NCI-H2029 (cell line): ENCODE data around the gene TSPAN9.

ENCODE experiments used
- DNase-seq: peaks from one replicate; lab custom pipeline; 2025; lab: John Stamatoyannopoulos, UW

Gene TSPAN9

GRCh38 chr12:3250034-3250433 is 172.9 kb downstream of the TSPAN9 start:
- no peak for DNase-seq

DNA sequence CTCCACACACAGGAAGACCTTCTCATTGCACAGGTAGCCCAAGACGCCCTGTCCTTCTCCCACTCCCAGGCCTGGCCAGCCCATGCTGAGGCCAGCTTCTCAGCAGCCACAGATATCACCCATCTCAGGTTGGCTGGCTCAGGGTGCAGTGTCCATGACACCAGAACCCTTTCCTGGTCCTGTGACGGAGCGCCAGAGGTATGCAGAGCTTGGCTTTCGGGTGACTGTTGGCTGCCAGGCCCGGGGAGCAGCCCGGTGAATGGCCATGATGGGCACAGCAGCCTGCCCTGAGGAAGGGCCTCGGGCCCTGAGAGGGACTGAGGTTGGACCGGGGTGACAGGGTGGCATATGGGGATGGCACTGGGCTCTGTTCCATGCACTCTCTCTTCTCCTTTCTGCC is 173.4 kb downstream of the TSPAN9 start:
- no peak for DNase-seq

DNA sequence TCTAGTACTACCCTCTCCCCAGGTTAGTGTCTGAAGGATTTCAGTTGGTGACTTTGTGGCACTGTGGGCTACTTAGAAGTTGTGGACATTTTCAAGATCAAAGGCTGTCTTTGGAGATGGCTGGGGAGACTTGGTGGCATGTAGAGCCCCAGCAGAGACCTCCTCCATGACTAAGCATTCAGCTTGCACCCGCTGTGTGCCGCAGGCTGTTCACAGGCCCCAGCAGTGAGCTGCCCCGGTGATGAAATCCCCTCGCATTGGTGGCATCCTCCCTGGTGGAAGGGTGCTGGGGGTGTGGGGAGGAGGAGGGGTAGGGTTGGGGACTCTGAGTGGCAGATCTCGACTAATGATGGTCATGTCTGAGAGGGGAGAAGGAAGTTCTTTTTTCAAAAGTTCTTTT is 173.9 kb downstream of the TSPAN9 start:
- DNase-seq: no peak

DNA sequence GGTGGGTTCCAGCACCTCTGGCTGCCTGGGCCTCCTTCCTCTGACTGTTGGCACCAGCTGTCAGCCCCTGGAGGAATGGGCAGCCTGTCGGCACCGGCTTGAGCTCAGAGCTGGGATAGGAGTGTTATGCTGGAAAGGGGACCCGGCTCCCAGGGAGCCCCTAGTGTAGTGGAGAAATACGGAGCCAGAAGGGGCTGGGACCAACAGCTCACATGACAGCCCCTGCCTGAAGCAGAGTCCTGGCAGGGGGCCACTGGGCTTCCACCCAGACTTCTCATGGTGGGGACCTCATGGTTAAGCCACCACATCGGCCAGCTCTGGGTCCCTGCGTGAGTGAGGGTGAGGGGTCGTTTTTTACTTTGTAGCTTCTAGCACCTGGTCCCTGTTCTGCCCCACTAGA is 174.5 kb downstream of the TSPAN9 start:
- no peak for DNase-seq

DNA sequence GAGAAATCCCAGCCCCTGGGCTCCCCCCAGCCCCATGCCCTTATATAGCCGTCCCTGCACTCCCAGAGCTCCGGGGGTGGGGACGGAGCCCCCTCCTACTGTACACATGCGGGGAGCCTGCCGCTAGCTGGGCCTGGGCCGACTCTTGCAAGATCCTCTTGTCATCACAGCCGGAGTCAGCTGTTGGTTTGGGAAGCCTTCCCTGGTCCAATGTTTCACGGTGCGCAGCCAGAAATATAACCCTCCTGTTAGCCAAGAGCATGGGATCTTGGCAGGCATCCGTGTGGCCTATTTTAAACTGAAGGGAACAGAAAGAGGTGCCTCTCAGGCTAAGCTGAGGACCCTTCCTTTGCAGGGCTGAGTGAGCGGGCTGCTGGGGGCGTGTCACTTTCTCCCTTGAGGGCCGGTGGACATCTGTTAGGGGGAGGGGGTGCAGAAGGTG is 175.3 kb downstream of the TSPAN9 start:
- no peak for DNase-seq

DNA sequence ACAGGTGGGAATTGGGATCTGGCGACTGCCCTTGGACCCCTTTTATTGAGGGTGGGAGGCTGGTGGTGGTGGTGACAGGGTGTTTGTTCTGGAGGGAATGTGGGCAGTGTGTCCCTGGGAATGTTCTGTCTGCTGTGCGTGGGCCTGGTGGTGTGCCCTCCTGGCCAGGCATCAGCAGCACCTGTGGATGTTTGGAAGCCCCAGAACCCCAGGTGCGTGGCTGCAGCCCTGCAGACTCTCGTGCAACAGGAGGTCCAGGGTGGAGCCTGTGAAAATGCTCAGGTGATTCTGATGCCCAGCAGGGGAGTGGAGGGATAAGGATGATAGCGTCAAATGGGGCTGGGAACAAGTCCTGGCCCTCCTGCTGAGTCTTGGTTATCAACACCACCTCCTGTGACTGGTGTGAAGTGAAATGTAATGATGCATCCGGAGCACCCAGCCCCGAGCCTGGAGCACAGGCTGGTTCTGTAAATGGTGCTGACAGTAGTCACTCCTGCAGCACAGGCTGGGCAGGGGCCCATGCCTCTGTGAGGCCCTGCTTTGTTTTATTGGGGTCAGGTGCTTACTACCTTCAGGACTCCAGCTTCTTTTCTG is 176.6 kb downstream of the TSPAN9 start:
- DNase-seq: no peak

GRCh38 chr12:3255057-3255456 is 177.9 kb downstream of the TSPAN9 start:
- DNase-seq: no peak

GRCh38 chr12:3256103-3256631 is 179.0 kb downstream of the TSPAN9 start:
- no peak for DNase-seq

DNA sequence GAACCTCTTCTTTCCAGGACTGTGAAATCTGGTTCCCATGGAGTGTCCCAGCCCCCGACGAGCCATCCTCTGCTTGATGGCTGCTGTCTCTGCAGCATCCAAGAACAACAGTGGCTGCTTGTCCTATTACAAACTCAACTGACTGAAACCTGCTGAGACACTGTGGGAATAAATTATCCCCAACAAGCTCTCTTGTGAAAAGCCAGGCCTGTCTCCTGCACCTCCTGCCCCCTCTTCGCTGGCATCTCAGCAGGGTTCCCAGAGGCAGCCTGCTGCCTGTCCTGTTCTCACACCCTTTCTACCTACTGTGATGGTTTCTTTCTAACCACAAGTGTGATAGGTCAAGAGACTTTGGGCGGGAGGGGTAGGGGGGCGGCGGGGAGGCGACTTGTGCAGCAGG is 180.2 kb downstream of the TSPAN9 start:
- no peak for DNase-seq

GRCh38 chr12:3259973-3260372 is 182.8 kb downstream of the TSPAN9 start:
- no peak for DNase-seq

GRCh38 chr12:3261782-3262359 is 184.7 kb downstream of the TSPAN9 start:
- DNase-seq: no peak

DNA sequence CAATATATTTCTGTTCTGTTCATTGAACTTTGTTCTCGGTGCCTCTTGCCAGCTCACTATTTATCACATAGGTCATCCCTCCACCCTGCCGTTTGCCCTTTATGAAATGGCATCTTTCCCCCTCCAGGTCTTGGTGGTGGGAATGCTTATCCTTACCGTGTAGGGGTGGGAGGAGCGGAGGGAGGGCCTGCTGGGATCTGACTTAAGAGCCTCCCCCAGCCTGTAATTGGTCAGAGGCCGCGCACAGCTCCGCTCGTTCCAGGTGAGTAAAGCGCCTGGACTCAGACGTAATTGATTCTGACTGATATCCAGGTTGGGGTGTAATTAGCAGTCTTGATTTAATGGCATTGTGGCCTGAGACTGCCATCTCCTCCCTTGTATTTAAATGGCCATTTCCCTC is 185.3 kb downstream of the TSPAN9 start:
- no peak for DNase-seq

- DNase-seq: no peak
These were observed 186.1 kb downstream of the TSPAN9 start for GRCh38 chr12:3263282-3263681.

DNA sequence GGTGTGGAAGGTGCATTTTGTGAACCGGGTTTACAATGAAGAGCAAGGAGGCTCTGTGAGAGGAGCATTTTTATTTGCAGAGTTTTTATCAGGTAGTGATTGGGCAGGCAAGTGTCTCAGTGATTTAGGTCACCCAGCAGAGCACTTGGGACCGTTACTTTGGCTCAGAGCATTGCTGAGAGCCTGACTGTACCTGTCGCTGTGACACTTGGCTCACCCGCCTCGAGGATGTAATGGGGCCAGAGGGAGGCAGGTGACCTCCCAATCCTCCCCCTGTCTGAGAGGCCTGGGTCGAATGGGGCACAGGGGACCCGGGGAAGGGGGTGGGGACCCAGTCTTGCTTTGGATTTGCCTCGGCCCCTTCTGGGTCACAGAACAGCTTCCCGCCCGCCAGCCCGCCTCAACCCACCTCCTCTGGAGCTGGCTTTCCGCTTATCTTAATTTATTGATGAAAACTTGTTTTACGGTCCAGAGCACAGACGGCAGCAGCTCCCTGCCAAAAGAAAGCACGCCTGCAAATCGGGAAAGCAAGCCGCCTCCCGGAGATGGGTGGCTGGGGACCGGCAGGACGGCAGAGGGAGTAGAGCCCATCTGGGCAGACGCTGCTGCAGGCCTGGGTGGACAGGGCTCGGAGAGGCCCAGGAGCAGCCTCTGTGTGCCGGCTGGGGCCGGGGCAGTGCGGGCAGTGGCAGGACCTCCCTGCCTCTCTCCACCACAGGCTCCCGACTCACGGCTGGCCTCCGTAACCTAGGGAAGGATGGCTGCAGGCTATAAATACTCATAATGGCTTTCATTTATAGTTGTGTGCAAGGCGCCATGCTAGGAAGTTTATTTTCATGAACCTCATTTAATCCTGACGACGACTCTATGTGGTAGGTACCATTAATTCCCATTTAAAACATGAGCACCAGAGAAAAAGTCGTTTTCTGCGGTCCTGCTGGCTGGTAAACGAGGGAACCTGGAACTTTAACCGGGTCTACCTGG is 187.1 kb downstream of the TSPAN9 start:
- DNase-seq: no peak

DNA sequence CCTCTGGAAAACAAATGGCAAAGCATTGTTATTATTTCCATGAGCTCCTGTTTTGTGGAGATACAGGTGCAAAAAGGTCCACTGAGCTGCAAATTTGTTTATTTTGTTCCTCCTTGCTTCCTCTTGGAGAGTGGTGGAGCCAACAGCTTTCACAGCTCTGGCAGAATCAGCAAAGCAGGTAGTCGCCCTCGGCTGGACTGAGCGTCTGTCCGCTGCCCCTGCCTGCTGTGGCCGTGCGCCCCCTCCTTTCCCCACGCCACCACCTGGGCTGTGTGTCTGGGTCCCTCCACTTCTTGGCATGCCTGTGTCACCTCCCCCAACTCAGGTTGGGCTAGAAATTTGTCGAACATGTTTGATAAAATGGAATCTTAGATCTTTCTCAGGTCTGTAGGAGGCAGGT is 188.2 kb downstream of the TSPAN9 start:
- DNase-seq: peak; percentile 15

- no peak for DNase-seq
These were observed 189.5 kb downstream of the TSPAN9 start for GRCh38 chr12:3266638-3267037.

- DNase-seq: no peak
These were observed 190.5 kb downstream of the TSPAN9 start for GRCh38 chr12:3267690-3268089.

- no peak for DNase-seq
These were observed 192.4 kb downstream of the TSPAN9 start for GRCh38 chr12:3269594-3269993.

DNA sequence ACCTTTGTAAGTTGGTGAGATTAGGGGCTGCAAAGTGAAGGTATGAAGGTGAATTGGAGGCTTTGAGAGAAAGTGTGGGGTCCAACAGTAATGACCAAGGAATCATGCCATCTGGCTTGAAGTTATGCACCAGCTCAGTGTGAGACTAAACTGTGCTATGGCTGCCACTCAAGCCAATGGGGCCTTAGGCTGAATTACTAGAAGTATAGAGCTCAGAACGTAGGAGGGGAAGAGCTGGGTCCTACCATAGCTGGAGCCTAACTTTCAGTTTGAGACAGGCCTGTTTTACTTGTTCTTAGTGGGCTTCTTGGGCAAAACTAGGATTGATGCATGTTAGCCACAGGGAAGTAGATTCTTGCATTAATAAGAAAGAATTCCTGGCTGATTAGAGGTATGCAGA is 194.0 kb downstream of the TSPAN9 start:
- no peak for DNase-seq

- no peak for DNase-seq
These were observed 194.5 kb downstream of the TSPAN9 start for GRCh38 chr12:3271639-3272038.

- DNase-seq: no peak
These were observed 195.8 kb downstream of the TSPAN9 start for GRCh38 chr12:3272958-3273357.

DNA sequence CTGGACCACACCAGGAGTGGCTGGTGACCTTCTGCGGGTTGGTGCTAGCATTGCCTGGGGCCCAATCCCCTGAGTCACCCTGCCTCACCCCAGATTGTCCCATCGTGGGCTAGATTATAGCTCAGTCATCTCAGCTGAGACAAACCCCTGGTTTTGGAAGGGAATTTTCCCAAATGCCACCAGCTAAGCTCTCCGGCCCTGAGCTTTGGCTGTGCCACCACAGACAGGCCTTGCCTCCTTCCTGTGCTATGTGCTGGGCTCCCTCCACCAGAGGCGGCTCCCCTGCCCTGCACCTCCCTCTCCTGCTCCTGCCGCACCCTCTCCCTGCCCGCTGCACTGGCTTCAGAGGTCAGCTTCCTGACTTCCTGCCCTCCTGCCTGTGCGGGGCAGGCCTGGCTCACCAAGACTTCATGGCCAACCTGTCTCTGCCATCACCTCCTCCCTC is 196.3 kb downstream of the TSPAN9 start:
- no peak for DNase-seq

- no peak for DNase-seq
These were observed 197.5 kb downstream of the TSPAN9 start for GRCh38 chr12:3274664-3275063.
